ENCODE data around the gene GPR18.

Gene GPR18

GRCh38 chr13:99205621-99206220 lies 52.5 kb downstream of the GPR18 start:
- DNase-seq: no peak
